ENCODE measurements around the gene OR52W1.

The OR52W1 gene, protein sequence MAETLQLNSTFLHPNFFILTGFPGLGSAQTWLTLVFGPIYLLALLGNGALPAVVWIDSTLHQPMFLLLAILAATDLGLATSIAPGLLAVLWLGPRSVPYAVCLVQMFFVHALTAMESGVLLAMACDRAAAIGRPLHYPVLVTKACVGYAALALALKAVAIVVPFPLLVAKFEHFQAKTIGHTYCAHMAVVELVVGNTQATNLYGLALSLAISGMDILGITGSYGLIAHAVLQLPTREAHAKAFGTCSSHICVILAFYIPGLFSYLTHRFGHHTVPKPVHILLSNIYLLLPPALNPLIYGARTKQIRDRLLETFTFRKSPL

DNA sequence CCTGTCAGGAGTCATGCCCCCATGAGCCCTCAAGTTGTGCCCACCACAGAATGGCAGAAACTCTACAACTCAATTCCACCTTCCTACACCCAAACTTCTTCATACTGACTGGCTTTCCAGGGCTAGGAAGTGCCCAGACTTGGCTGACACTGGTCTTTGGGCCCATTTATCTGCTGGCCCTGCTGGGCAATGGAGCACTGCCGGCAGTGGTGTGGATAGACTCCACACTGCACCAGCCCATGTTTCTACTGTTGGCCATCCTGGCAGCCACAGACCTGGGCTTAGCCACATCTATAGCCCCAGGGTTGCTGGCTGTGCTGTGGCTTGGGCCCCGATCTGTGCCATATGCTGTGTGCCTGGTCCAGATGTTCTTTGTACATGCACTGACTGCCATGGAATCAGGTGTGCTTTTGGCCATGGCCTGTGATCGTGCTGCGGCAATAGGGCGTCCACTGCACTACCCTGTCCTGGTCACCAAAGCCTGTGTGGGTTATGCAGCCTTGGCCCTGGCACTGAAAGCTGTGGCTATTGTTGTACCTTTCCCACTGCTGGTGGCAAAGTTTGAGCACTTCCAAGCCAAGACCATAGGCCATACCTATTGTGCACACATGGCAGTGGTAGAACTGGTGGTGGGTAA lies at the start of gene OR52W1:
Gene OR52W1 (plus strand): TSS at position 51 of the 637 bp plus-strand sequence. CDS start 0 bp downstream, at position 51.
- in situ Hi-C loops (cut with MboI; ENCODE audit: low sequenced_read_pairs): no loop called here

DNA sequence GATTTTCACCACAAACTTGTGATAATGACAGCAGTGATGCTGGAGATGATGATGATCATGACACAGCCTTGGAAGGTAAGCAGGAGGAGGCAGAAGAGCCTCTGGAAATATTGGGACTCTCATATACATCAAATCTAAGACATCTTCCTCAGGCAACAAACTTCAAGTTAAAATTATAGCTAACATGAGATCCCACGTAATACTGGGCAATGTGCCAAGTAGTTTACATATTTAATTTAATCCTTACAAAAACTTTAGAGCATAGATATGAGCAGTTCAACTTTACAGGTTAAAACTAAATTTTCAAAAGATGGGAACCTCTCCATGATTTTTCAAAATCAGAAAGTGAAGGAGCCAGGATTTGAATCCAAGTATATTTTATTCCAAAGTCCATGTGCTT lies 47.9 kb upstream of the OR52W1 start:
- in situ Hi-C loops (cut with MboI; ENCODE audit: low sequenced_read_pairs): no loop called here

DNA sequence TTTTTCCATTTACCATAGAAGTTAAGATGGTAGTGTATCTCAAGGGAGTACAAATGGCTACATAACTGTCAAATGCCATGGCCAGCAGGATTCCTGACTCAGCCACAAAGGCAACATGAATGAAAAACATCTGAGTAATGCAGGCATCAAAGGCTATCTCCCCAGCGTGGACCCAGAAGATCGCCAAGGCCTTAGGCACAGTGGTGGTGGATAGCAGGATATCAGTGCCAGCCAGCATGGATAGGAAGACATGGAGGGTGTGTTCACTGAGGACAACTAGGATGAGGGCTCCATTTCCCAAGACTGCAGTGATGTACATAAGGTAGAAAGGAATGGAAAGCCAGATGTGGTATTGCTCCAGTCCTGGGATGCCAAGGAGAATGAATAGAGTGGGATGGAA lies 46.9 kb upstream of the OR52W1 start:
- in situ Hi-C loops (cut with MboI; ENCODE audit: low sequenced_read_pairs): no loop called here

DNA sequence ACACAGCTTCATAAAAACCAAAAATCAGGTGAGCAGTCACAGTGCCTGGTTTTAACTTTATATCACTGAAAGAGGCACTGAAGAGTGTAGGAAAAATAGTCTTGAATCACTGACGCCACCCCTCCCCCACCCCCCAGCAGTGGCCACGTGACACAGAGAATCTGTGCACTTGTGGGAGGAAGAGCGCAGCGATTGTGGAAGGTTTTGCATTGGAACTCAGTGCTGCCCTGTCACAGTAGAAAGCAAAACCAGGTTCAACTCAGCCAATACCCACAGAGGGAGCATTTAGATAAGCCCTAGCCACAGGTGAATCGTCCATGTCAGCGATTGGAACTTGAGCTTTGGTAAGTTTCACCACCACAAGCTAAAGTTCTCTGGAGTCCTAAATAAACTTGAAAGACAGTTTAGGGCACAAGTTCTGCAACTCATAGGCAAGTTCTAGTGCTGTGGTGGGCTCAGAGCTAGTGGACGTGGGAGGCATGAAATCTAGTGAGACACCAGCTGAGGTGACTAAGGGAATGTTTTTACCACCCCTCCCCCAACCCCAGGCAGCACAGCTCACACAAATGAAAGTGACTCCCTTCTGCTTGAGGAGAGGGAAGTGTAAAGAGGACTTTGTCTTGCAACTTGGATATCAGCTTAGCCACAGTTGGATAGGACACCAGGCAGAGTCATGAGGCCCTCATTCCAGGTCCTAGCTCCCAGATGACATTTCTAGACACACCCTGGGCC lies 42.2 kb upstream of the OR52W1 start:
- in situ Hi-C loops (cut with MboI; ENCODE audit: low sequenced_read_pairs): no loop called here

DNA sequence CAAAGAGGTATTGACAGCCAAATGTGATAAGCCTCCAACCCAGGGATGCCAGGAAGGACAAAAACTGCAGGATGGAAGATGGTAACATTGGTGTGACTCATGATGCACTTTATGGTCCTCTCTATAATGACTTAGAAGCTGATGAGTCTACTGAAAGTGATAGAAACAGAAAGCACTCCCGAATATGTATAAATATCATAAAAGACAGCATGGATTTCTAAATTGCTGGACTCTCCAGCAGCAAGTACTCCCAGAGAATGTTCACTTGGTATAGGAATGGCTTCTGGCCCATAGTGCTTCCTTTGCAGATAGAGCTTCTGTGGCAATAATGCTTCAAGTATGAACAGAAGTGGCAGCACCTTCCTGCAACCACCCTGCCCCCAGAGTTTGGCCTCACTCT lies 28.8 kb upstream of the OR52W1 start, which contains the start of gene OR52B2:
Gene OR52B2 (minus strand): TSS at position 101 of the 400 bp plus-strand sequence. CDS start 0 bp downstream, at position 101.
- in situ Hi-C loops (cut with MboI; ENCODE audit: low sequenced_read_pairs): no loop called here

DNA sequence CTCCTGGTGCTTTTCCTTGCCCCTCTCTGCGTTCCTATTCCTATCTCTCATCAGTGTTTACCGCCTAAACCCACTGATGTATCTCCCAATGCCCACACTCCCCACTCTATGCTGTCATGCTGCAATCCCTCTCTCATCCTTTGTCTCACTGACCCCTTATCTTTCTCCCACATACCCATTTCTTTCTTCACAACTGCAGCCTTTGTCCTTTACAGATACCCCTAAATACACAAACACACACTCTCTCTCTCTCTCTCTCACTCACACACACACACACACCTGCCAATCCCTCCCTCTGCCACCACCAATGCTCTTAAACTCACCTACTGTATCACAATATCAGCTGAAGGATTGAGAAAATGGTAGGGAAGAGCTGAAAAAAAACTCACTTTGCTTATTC lies 23.6 kb upstream of the OR52W1 start:
- in situ Hi-C loops (cut with MboI; ENCODE audit: low sequenced_read_pairs): no loop called here

DNA sequence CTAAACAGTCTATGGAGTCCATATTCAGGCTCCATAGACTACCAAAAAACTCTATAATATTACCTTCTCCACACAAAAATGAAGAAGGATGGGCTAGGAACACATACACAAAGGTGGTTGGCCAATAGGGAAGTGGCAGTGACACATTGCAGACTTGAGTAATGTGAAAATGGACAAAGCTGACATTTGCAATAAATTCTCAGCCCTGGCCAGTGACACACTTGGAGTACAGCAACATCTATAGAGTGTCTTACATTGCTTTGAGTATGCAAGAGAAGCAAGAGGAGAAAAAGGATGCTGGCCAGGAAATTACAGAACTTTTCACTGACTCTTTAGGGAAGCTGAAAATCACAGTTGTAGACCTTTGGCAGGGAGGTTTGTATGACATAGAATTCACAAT lies 7.3 kb upstream of the OR52W1 start:
- in situ Hi-C loops (cut with MboI; ENCODE audit: low sequenced_read_pairs): no loop called here

DNA sequence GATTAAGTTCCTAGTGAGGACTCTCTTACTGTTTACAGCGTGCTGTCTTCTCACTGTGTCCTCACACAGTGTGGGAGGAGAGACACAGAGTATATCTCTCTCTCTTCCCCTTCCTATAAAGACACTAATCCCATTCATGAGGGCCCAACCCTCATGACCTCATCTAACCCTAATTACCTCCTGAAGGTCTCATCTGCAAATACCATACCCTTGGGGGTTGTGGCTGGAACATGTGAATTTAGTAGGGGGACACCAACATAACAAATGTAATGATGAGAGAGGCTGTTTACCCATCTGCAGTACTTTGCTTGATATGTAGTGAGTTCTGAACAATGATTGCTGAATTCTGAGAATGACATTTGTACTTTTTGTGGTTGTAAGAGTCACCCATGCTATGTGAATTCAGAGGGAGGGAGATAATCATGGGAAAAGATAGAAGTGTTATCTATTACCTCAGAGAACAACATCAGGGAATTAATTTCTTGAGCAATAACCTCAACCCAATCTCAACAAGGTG lies 4.9 kb upstream of the OR52W1 start:
- in situ Hi-C loops (cut with MboI; ENCODE audit: low sequenced_read_pairs): no loop called here

DNA sequence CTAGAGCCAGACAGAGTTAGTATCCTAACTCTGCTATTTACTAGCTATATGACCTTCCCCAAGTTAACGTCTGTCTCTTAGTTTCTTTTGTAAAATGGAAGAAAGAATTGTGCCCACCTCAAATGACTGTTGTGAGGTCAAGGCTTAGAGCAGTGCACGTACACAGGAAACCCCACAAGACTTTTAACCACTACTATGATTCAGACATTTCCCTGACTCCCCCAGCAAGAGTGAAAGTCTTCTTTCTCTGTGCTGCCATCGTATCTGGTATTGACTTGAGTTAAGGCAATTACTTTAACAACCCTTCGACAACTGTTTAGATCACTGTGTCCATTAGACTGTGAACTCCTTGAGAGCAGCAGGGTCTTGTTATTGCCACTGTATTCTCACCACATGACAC lies 2.6 kb upstream of the OR52W1 start:
- in situ Hi-C loops (cut with MboI; ENCODE audit: low sequenced_read_pairs): no loop called here

DNA sequence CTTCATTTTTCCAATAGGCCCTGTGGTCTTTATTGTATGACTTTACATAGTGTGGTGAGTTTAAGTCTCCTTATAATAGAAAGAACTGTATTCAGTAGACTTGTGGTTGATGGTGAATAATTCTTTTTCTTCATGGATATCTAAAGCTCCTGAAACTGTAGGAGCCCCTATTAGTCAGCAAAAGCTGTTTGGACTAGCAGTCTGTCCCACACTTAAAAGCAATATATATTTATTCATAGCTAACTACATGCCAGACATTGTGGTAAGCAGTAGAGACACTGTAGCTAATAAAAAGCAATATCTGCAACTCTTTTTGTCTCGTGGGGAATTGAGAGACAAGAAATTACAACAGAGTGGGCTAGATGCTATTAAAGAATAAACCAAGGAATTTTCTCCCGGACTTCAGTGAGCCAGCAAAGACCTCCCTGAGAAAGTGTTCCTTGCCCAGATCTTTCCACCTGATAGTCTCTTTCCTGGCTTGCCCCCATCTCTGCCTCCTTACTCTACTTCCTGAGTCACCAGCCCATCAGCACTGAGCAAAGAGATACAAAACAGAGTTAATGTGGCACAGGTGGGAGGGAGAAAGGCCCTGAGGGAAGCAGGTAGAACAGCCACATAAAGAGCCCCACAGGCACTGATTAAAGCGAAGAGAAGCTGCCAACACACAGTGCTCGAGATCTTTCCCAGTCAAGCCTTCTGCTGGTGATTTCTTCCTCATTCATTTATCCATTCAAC lies 1.4 kb upstream of the OR52W1 start:
- in situ Hi-C loops (cut with MboI; ENCODE audit: low sequenced_read_pairs): no loop called here

DNA sequence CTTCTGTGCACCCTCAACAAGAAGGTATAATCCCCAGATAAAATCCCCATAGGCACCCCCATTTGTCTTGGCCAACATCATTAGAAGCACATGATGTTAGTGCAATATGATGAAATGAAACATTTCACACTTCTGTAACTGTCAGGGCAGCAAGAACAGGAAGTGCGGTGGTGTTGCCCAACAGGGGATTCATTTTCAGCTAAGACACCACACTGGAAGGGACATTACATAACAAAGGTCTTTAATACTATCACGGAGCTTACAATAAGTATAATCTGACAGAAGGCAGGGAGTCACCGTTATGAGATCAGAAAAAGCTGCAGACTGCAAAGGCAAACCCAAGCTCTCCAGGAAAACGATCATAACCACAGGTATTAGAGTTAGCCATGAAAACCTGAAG lies 2.0 kb downstream of the OR52W1 start:
- in situ Hi-C loops (cut with MboI; ENCODE audit: low sequenced_read_pairs): no loop called here

DNA sequence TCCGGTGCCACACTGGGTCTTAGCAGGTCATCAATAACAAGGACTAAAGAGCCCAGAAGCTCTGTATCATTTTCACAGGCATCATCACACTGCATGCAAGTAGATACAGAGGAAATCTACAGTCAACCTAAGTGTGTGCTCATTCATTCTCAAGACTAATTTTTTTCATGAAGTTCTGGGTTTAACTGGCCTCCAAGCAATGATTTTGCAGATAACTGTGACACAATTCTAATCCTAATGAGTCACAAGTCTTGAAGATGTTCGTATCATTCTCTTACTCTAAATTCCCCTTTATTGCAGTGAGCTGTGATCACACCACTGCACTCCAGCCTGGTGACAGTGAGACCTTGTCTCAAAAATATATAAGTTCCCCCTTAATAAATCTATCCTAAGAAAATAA lies 2.5 kb downstream of the OR52W1 start:
- in situ Hi-C loops (cut with MboI; ENCODE audit: low sequenced_read_pairs): no loop called here

DNA sequence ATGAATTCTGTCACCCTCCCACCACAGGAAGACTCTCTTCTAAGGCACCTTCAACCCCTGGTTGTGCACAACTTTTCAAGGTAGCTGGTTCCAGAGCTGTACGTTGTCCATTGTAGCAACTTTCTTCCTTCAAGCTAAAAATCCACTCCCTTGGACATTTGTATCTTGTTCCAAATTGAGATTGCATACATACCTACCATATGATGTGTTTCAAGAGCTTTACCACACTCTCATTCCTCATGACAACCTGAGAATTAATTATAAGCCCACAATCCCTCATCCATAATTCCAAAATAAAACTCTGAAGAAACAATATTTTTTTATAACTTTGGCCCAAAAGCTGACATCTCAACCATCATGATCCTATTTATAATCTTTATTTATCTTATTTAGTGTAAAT lies 3.0 kb downstream of the OR52W1 start:
- in situ Hi-C loops (cut with MboI; ENCODE audit: low sequenced_read_pairs): no loop called here

DNA sequence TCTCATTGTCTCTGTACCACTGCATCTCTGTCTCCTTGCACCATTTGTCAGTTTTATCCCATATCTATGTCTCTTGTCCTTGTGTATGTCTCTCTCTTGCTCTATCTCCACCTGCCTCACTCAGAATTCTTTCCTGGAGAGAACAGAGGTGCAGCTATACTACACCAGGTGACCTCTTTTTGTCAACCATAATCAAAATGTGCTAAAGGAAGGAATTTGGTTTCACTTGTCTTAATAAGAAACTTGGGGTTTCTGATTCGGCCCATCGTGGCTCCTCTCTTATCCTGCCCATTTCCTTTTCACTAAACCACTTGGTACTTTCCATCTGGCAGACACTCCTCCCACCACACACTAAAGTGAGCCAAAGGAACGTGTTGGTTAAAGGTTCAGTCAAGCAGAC lies 4.3 kb downstream of the OR52W1 start:
- in situ Hi-C loops (cut with MboI; ENCODE audit: low sequenced_read_pairs): no loop called here

DNA sequence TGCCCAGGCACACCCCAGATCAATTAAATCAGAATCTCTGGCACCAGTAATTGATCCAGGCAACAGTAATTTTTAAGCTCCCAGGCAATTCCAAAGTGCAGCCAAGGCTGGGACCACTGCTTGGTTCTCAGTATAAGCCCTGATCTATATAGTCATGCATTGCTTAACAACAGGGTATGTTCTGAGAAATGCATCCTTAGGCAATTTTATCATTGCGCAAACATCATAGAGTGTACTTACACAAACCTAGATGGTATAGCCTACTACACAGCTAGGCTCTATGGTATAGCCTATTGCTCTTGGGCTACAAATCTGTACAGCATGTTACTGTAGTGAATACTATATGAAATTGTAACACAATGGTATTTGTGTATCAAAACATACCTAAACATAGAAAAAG lies 5.7 kb downstream of the OR52W1 start:
- in situ Hi-C loops (cut with MboI; ENCODE audit: low sequenced_read_pairs): no loop called here

DNA sequence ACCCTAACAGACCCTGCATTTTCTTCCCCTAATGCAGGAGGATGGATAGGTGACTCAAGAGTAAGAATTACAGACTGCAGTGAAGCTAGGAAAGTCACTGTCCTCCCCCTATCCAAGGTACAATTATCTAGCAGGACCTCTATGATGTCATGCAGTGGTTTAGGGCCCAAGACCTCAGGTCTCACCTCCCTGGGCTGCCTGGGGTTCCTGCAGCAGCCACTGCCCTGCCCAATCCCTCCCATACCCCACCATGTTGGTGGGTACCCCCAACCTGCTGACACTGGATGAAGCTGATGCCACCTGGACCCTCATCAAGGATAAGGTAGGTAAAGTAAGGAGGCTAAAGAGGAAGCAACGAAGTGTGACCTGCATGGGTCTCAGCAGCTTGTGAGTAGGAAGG lies 6.3 kb downstream of the OR52W1 start, which contains the start of gene C11orf42:
Gene C11orf42 (plus strand): TSS at position 192 of the 400 bp plus-strand sequence. CDS start 59 bp downstream, at position 251.
- in situ Hi-C loops (cut with MboI; ENCODE audit: low sequenced_read_pairs): no loop called here

DNA sequence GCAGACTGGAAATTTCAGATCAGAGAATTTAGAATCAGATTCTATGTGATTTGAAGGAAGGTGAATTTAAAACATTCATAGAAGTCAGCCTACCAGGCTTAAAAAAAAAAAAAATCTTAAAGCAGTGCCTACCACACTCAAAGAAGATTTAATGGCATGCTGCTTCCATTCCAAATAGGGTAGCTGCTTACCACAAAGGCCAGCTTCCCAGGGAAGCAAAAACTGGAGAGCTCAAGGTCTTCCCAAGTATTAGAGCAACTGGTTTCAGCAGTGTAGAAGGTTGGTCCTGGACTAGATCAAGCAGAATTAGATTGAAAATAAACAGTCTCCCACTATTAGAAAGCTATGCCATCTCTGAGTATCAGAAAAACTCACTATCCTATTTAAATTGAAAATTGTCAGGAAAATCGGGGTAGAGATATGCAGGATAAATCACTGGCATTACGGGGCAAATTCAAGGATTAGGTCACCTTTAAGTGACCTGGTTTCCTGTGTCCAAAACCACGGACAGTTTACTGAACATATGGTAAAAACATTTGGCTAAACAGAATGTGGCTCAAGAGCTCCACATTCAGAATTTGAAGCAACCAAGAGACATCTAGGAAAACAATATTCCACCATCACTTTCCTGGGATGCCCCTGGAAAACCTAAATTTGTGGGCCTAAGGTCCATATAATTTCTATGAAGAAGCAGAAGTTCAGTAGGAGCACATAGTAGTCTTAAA lies 7.6 kb downstream of the OR52W1 start:
- in situ Hi-C loops (cut with MboI; ENCODE audit: low sequenced_read_pairs): no loop called here

DNA sequence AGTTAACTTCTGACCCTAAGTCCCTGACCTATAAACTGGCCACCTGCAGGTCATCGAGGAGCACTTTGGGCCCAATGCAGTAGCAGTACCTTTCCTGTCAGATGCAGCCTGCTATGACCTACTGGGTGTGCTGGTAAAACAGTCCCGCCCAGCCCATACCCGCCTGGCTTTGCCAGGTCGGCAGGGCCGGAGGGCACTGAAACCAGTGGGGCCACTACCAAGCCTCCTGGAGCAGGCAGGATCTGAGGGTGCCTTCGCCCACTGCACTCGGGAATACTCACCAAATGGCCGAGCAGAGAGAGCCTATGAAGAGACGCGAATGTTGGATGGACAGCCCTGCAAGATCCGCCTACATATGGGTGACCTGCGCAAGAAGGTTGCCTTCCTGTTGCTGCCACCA lies 10.8 kb downstream of the OR52W1 start:
- in situ Hi-C loops (cut with MboI; ENCODE audit: low sequenced_read_pairs): no loop called here

DNA sequence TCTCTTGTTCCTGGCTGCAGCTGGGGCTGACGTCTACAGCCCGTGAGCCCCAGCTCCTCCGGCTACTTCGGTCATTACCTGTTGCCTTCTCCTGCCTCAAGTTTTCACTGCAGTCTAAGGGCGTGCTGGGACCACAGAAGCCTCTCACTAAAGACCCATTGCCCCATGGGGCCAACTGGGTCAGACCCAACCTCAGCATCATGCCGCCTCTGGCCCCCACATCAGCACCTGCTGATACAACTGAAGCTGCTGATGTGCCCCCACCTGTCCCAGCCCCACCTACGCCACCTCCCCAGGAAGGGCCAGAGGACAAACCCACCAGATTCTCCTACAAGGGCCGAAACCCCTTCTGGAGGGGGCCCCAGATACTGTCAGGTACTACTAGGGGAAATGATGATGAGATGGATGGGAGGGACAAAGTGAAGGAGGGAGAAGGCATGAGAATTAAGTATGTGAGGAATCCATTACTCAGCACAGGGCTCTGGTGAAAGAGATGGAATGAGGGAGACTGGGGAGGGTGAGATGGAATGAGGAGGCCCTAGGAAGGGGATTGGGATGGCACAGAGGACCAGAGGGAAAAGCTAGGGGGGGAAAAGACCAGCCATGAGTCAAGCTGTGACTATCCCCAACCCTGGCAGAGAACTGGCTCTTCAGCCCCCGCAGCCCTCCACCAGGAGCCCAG lies 11.4 kb downstream of the OR52W1 start:
- in situ Hi-C loops (cut with MboI; ENCODE audit: low sequenced_read_pairs): no loop called here

DNA sequence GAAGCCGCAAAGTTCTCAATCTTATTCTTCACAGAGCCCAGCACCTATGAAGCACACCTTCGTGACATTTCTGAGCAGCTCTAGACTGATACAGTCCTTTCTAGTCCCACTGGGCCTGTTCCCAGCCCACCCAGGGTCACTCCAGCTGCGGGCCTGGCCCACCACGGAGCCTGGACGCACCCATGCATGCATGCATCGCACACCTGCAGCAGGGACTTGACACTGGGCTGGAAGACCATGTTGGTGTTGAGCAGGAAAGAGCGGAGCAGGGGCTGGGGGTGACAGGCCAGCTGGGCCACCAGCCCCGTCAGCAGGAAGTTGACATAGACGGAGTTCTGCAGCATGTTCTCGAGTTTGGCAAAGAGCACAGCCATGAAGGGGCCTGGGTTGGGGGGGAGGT lies 15.5 kb downstream of the OR52W1 start:
- in situ Hi-C loops (cut with MboI; ENCODE audit: low sequenced_read_pairs): no loop called here

Measured in HL-60/S4 (cell line).